HepG2 (cell line): ENCODE data around the gene ADAMTSL3. TPM values are rescaled to one million over a fixed set of nuclear protein-coding genes. Genes with fewer than 3 reads are reported as not detected.

Experiments
- ATAC-seq: fragments of 200-7000 bp; cut with Tn5 transposase; 3 replicates; pipeline ENCODE4 v1.9.1; 2020; ENCODE audit warnings: mild to moderate bottlenecking, moderate library complexity
- BruUV-seq: library from RNA; stranded (reverse); fragments of 400-500 nt; replicated peaks from 2 replicates; lab custom pipeline; 2021; lab: Mats Ljungman, UMichigan
- CTCF ChIA-PET: fragments of 300-600 bp; formaldehyde crosslinking; extraction: SDS; loops from one replicate; lab custom pipeline; 2021; ENCODE audit warnings: low total read pairs, inconsistent platforms, low intra/inter-chr PET ratio; lab: Yijun Ruan, JAX
- POLR2A ChIA-PET: fragments of 350-600 bp; sonication (Branson Sonifier 250); formaldehyde crosslinking; loops from one replicate; lab custom pipeline; 2020; ENCODE audit warnings: antibody characterized with exemption, inconsistent platforms; lab: Yijun Ruan, JAX
- DNase-seq: peaks from one replicate; pipeline ENCODE4 v3.0.0-alpha.2; 2015; ENCODE audit warnings: low spot score
- FAIRE-seq: peaks from 3 replicates; lab custom pipeline; 2011; peaks lifted over from hg19 to GRCh38; lab: Jason Lieb, UNC
- H2AFZ ChIP-seq: one replicate; pipeline ENCODE4 v1.6.1; 2011; ENCODE audit warnings: low read length, inconsistent platforms
- H3K27ac ChIP-seq: fragments of 300-600 bp; 3 replicates; pipeline ENCODE4 v1.8.0; 2011; ENCODE audit warnings: mixed run types, mild to moderate bottlenecking, mixed read lengths, low read length, inconsistent platforms; ENCODE audit not compliant: insufficient read depth; ENCODE audit errors: extremely low read length
- H3K27me3 ChIP-seq, 2 experiments: fragments of 200-600 bp in 1 of 2; 2 replicates in 1 of 2; 3 replicates in 1 of 2; pipeline versions ENCODE4 v1.6.0 to v1.8.0; 2011; ENCODE audit warnings: low read length in 2 of 2, mild to moderate bottlenecking in 2 of 2, moderate library complexity in 2 of 2, inconsistent platforms in 1 of 2; ENCODE audit not compliant: insufficient read depth in 2 of 2, control insufficient read depth in 1 of 2
- H3K36me3 ChIP-seq, 2 experiments: fragments of 200-600 bp in 1 of 2; replicated peaks in 1 of 2; 2 replicates in 1 of 2; 3 replicates in 1 of 2; pipeline versions ENCODE4 v1.5.1 to v1.8.0; 2011; ENCODE audit warnings: low read length in 2 of 2, inconsistent platforms in 1 of 2; ENCODE audit not compliant: insufficient read depth in 2 of 2, control insufficient read depth in 1 of 2
- H3K4me1 ChIP-seq: 2 replicates; pipeline ENCODE4 v1.5.1; 2012; ENCODE audit warnings: low read length, inconsistent platforms; ENCODE audit not compliant: insufficient read depth
- H3K4me2 ChIP-seq: 2 replicates; pipeline ENCODE4 v1.6.0; 2011; ENCODE audit warnings: low read depth, low read length, inconsistent platforms
- H3K4me3 ChIP-seq, 3 experiments: fragments of 200-600 bp in 1 of 3; sonication (generic), shearing (Covaris generic) in 1 of 3; replicated peaks in 1 of 3; 2 replicates each; pipeline ENCODE4 v1.5.1; 2011 to 2016; ENCODE audit warnings: low read length in 3 of 3, inconsistent platforms in 2 of 3, low read depth in 2 of 3, mild to moderate bottlenecking in 2 of 3, control low read depth in 1 of 3, mixed read lengths in 1 of 3; ENCODE audit not compliant: insufficient read depth in 1 of 3
- H3K79me2 ChIP-seq: one replicate; pipeline ENCODE4 v1.6.1; 2011; ENCODE audit warnings: low read length, inconsistent platforms; ENCODE audit not compliant: insufficient read depth
- H3K9ac ChIP-seq: 2 replicates; pipeline ENCODE4 v1.6.0; 2011; ENCODE audit warnings: mild to moderate bottlenecking, low read depth, low read length, inconsistent platforms; ENCODE audit not compliant: insufficient read depth
- H3K9me3 ChIP-seq: 2 replicates; pipeline ENCODE4 v1.5.1; 2012; ENCODE audit warnings: mild to moderate bottlenecking, low read length
- H4K20me1 ChIP-seq: 2 replicates; pipeline ENCODE4 v1.6.0; 2011; ENCODE audit warnings: inconsistent platforms, mild to moderate bottlenecking, low read length, moderate library complexity; ENCODE audit not compliant: insufficient read depth
- HNRNPLL ChIP-seq: fragments of 200-400 bp; formaldehyde crosslinking; IDR thresholded peaks from 2 replicates; pipeline ENCODE4 v1.6.1; 2017; ENCODE audit warnings: mild to moderate bottlenecking, low read depth, low read length; ENCODE audit not compliant: poor library complexity, severe bottlenecking
- MED1 ChIP-seq: sonication (generic); formaldehyde crosslinking; IDR thresholded peaks from 2 replicates; pipeline ENCODE4 v1.4.0; 2020; ENCODE audit warnings: missing genetic modification reagents
- RAD21 ChIP-seq: fragments of 450-650 bp; formaldehyde crosslinking; IDR thresholded peaks from 2 replicates; pipeline ENCODE4 v1.5.0; 2020; ENCODE audit warnings: mild to moderate bottlenecking
- RBAK ChIP-seq: sonication (generic); formaldehyde crosslinking; IDR thresholded peaks from 2 replicates; pipeline ENCODE4 v1.5.1; 2020; ENCODE audit warnings: mild to moderate bottlenecking, missing genetic modification reagents
- ZEB1 ChIP-seq: IDR thresholded peaks from 2 replicates; pipeline ENCODE4 v1.6.1; 2012; ENCODE audit warnings: mild to moderate bottlenecking, low read depth, inconsistent platforms; ENCODE audit not compliant: insufficient replicate concordance
- ZNF136 ChIP-seq: sonication (generic); formaldehyde crosslinking; IDR thresholded peaks from 2 replicates; pipeline ENCODE4 v1.8.1; 2022; ENCODE audit warnings: low read depth, mild to moderate bottlenecking, moderate library complexity, missing genetic modification reagents
- ZNF296 ChIP-seq: sonication (generic); formaldehyde crosslinking; conservative IDR thresholded peaks from 2 replicates; pipeline ENCODE4 v1.5.0; 2020; ENCODE audit warnings: mild to moderate bottlenecking, missing genetic modification reagents
- ZNF496 ChIP-seq: sonication (generic); formaldehyde crosslinking; IDR thresholded peaks from 2 replicates; pipeline ENCODE4 v1.8.1; 2023; ENCODE audit warnings: mild to moderate bottlenecking, moderate library complexity, missing genetic modification reagents; ENCODE audit not compliant: insufficient replicate concordance
- ZNF883 ChIP-seq: sonication (generic); formaldehyde crosslinking; IDR thresholded peaks from 2 replicates; pipeline ENCODE4 v1.5.1; 2020; ENCODE audit warnings: mild to moderate bottlenecking, missing genetic modification reagents; ENCODE audit errors: not compliant biosample characterization
- WGBS: methylation state at CpG from one replicate; pipeline ENCODE4 v1.1.6; 2017; ENCODE audit warnings: low lambda C conversion rate; 5-methylcytosine and 5-hydroxymethylcytosine counted together
- in situ Hi-C: cut with HindIII; loops from 2 replicates; pipeline ENCODE4 v1.10.0; 2017; ENCODE audit warnings: low pct_unique_long_range_greater_than_20kb; ENCODE audit not compliant: extremely low pct_ligation_motif_present
- intact Hi-C: fragments of 100-400 bp; cut with micrococcal nuclease; formaldehyde crosslinking; loops from one replicate; pipeline ENCODE4 v1.10.0; 2022; ENCODE audit not compliant: unreplicated experiment
- polyA plus RNA-seq, 8 experiments: library from polyadenylated mRNA; depleted of rRNA in 3 of 8; stranded (reverse) in 7 of 8; unstranded in 1 of 8; fragments of >200 nt; fragmentation: Illumina TruSeq in 4 of 8; extraction: Trizol in 4 of 8; gene quantifications; 2 replicates each; pipeline versions ENCODE4 v1.2.1 to v1.2.3, GENCODE V29; 2011 to 2016; ENCODE audit warnings: low read depth in 4 of 8, missing spikeins in 1 of 8, mixed read lengths in 1 of 8; ENCODE audit not compliant: insufficient read depth in 1 of 8
- total RNA-seq, 5 experiments: library from RNA; depleted of rRNA; stranded (reverse); fragments of >200 nt; fragmentation: Illumina TruSeq; extraction: Trizol; gene quantifications; 2 replicates each; pipeline ENCODE4 v1.2.3, GENCODE V29; 2016; ENCODE audit warnings: low read depth in 1 of 5
- TF ChIP-seq, protein P1 (sequence below): sonication (generic); formaldehyde crosslinking; IDR thresholded peaks from 2 replicates; pipeline ENCODE4 v1.4.0; 2020; ENCODE audit warnings: missing genetic modification reagents
- TF ChIP-seq, protein P2 (sequence below): sonication (generic); formaldehyde crosslinking; IDR thresholded peaks from 2 replicates; pipeline ENCODE4 v1.5.0; 2020; ENCODE audit warnings: mild to moderate bottlenecking, missing genetic modification reagents, borderline replicate concordance
- TF ChIP-seq, protein P3 (sequence below): sonication (generic); formaldehyde crosslinking; IDR thresholded peaks from 2 replicates; pipeline ENCODE4 v1.4.0; 2020; ENCODE audit warnings: missing genetic modification reagents, borderline replicate concordance

ADAMTSL3 gene
- total and polyA plus RNA-seq, 2 of the 13 experiments (the other 11 are each of a cell fraction or from before 2014, with no cell fraction given): 0.04 to 0.09 TPM

DNA sequence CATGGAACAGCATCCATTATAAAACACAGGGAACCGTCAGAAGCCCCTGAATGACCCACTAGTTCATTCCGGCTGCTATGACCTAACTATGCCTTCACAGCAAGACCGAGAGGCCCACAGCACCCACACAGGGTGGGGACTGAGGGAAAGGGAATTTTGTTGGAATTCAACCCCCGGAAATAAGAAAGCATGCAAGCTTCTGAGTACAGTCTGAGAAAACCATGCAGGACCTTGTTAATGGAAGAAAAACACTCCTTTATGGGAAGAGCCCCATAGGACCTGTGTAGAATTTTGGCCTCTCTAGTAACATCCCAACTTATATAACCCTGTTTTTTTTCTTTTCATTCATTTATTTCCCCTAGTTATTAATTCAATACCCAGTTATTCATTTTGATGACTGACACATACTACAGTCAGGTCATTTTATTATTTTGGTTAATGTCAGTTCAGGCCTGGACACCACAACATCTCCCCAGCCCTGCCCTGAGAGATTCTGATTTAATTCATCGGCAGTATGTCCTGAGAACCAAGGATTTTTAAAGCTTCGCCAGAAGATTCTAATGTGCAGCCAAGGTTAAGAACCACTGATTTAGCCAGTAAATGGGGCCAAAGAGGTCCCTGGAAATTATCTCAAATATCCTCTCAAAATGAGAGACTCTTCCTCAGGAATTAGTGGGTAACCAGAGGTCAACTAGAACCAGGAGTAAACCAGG lies 350.0 kb downstream of the ADAMTSL3 start:
- Histone ChIP-seq H3K9me3 (no peaks in the 10 kb centered on the region), H3K79me2 (no peaks in the 10 kb centered on the region), H4K20me1 (no peaks in the 10 kb centered on the region), H3K36me3 (no peaks in the 10 kb centered on the region), H3K9ac (no peak overlapping the region), H3K27ac (no peak overlapping the region), H3K4me3 (no peak overlapping the region), H2AFZ (no peak overlapping the region), H3K27me3 (no peaks in the 10 kb centered on the region), H3K4me1 (no peaks in the 10 kb centered on the region), H3K4me2 (no peak overlapping the region)
- in situ Hi-C loops: no loop called here
- CTCF ChIA-PET: no interaction called here
- no TSS peak for BruUV-seq
- POLR2A ChIA-PET: no interaction called here
- FAIRE-seq (no peak), ATAC-seq (no peak), DNase-seq (no peak)
- WGBS: 16% methylated on average over 6 of the region's 6 CpGs
- no peak for TF ChIP-seq RAD21 (CRISPR knock-in tag)
- no peak for TF ChIP-seq HNRNPLL
- intact Hi-C loops: no loop called here

DNA sequence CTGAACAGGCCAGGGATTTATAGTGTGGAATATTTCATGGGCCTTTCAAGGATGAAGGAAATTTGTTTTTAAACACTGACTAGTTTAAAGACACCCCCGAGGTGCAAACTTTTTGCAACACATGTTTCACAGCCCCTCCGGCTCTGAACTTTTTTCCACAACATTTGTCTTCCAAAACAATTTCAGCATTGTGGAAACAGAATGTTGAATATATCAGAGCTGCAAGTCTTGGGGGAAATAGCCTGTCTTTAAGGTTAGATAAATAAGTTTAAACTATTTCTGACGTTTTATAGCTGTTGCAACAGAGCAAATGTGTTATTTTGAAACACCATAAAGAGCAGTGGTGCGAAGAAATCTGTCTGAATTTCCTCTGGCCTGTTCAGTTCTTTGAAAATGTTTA lies 352.5 kb downstream of the ADAMTSL3 start:
- no peak for FAIRE-seq
- Histone ChIP-seq H3K4me1 (no peaks in the 10 kb centered on the region), H4K20me1 (no peaks in the 10 kb centered on the region), H3K79me2 (no peaks in the 10 kb centered on the region), H3K27me3 (no peaks in the 10 kb centered on the region; a peak in 1 of 5 replicates), H3K36me3 (no peaks in the 10 kb centered on the region), H3K27ac (no peak overlapping the region), H3K4me3 (no peak overlapping the region), H3K9ac (no peak overlapping the region), H2AFZ (no peak overlapping the region), H3K4me2 (no peak overlapping the region), H3K9me3 (no peaks in the 10 kb centered on the region)
- ChIA-PET CTCF (no interaction called here), POLR2A (no interaction called here)
- BruUV-seq: no TSS peak
- intact Hi-C loops (no loop called here), in situ Hi-C loops (no loop called here)
- WGBS: 4% methylated on average over 4 of the region's 4 CpGs
- no peak for ATAC-seq
- DNase-seq: no peak
- TF ChIP-seq ZNF496 (CRISPR knock-in tag) (no peak), ZNF296 (CRISPR knock-in tag) (no peak), RBAK (CRISPR knock-in tag) (no peak), MED1 (no peak), ZEB1 (no peak), ZNF883 (no peak), ZNF136 (CRISPR knock-in tag) (no peak)
- TF ChIP-seq, protein P1, sequence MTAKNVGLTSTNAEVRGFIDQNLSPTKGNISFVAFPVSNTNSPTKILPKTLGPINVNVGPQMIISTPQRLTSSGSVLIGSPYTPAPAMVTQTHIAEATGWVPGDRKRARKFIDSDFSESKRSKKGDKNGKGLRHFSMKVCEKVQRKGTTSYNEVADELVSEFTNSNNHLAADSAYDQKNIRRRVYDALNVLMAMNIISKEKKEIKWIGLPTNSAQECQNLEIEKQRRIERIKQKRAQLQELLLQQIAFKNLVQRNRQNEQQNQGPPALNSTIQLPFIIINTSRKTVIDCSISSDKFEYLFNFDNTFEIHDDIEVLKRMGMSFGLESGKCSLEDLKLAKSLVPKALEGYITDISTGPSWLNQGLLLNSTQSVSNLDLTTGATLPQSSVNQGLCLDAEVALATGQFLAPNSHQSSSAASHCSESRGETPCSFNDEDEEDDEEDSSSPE (CRISPR knock-in tag): no peak
- TF ChIP-seq, protein P2, sequence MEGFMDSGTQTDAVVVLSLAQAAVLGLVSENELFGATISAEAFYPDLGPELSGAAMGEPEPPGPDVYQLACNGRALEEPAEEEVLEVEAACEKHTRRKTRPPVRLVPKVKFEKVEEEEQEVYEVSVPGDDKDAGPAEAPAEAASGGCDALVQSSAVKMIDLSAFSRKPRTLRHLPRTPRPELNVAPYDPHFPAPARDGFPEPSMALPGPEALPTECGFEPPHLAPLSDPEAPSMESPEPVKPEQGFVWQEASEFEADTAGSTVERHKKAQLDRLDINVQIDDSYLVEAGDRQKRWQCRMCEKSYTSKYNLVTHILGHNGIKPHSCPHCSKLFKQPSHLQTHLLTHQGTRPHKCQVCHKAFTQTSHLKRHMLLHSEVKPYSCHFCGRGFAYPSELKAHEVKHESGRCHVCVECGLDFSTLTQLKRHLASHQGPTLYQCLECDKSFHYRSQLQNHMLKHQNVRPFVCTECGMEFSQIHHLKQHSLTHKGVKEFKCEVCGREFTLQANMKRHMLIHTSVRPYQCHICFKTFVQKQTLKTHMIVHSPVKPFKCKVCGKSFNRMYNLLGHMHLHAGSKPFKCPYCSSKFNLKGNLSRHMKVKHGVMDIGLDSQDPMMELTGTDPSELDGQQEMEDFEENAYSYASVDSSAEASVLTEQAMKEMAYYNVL (CRISPR knock-in tag): no peak
- TF ChIP-seq, protein P3, sequence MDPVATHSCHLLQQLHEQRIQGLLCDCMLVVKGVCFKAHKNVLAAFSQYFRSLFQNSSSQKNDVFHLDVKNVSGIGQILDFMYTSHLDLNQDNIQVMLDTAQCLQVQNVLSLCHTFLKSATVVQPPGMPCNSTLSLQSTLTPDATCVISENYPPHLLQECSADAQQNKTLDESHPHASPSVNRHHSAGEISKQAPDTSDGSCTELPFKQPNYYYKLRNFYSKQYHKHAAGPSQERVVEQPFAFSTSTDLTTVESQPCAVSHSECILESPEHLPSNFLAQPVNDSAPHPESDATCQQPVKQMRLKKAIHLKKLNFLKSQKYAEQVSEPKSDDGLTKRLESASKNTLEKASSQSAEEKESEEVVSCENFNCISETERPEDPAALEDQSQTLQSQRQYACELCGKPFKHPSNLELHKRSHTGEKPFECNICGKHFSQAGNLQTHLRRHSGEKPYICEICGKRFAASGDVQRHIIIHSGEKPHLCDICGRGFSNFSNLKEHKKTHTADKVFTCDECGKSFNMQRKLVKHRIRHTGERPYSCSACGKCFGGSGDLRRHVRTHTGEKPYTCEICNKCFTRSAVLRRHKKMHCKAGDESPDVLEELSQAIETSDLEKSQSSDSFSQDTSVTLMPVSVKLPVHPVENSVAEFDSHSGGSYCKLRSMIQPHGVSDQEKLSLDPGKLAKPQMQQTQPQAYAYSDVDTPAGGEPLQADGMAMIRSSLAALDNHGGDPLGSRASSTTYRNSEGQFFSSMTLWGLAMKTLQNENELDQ (CRISPR knock-in tag): no peak
